ENCODE measurements around the gene CALHM6.

Gene CALHM6

GRCh38 chr6:116445102-116445501 is 16.1 kb upstream of the CALHM6 start:
- Histone ChIP-seq H3K36me3 (ENCODE audit: insufficient read depth, insufficient read length, low read length) (no peaks in the 10 kb centered on the region), H3K4me3 (ENCODE audit: insufficient read length, low read depth) (no peak overlapping the region), H3K9ac (ENCODE audit: insufficient read length, low read depth) (no peak overlapping the region), H3K9me3 (ENCODE audit: insufficient read depth, low read length) (no peaks in the 10 kb centered on the region), H3K4me1 (ENCODE audit: insufficient read depth, insufficient read length) (no peaks in the 10 kb centered on the region), H3K27me3 (ENCODE audit: insufficient read depth, insufficient read length) (no peaks in the 10 kb centered on the region)
- no peak for DNase-seq (ENCODE audit: low read depth, low spot score)
- TF ChIP-seq YY1 (IDR thresholded peaks at IDR 0.05; ENCODE audit: insufficient read depth, insufficient read length): no peak
- TF ChIP-seq SUZ12 (IDR thresholded peaks at IDR 0.05; ENCODE audit: extremely low read depth, insufficient read depth, insufficient read length): no peak
- TF ChIP-seq ZNF274 (IDR thresholded peaks at IDR 0.05; ENCODE audit: low read depth, low read length): no peak

GRCh38 chr6:116446399-116446798 is 14.8 kb upstream of the CALHM6 start:
- Histone ChIP-seq H3K9ac (ENCODE audit: insufficient read length, low read depth) (no peak overlapping the region), H3K27me3 (ENCODE audit: insufficient read depth, insufficient read length) (no peaks in the 10 kb centered on the region), H3K36me3 (ENCODE audit: insufficient read depth, insufficient read length, low read length) (no peaks in the 10 kb centered on the region), H3K4me3 (ENCODE audit: insufficient read length, low read depth) (no peak overlapping the region), H3K9me3 (ENCODE audit: insufficient read depth, low read length) (no peaks in the 10 kb centered on the region), H3K4me1 (ENCODE audit: insufficient read depth, insufficient read length) (no peaks in the 10 kb centered on the region)
- DNase-seq (ENCODE audit: low read depth, low spot score): no peak
- no peak for TF ChIP-seq YY1 (IDR thresholded peaks at IDR 0.05; ENCODE audit: insufficient read depth, insufficient read length)
- no peak for TF ChIP-seq SUZ12 (IDR thresholded peaks at IDR 0.05; ENCODE audit: extremely low read depth, insufficient read depth, insufficient read length)
- TF ChIP-seq ZNF274 (IDR thresholded peaks at IDR 0.05; ENCODE audit: low read depth, low read length): no peak

GRCh38 chr6:116447052-116447451 is 14.1 kb upstream of the CALHM6 start:
- Histone ChIP-seq H3K27me3 (ENCODE audit: insufficient read depth, insufficient read length) (no peaks in the 10 kb centered on the region), H3K9ac (ENCODE audit: insufficient read length, low read depth) (no peak overlapping the region), H3K9me3 (ENCODE audit: insufficient read depth, low read length) (no peaks in the 10 kb centered on the region), H3K36me3 (ENCODE audit: insufficient read depth, insufficient read length, low read length) (no peaks in the 10 kb centered on the region), H3K4me1 (ENCODE audit: insufficient read depth, insufficient read length) (no peaks in the 10 kb centered on the region), H3K4me3 (ENCODE audit: insufficient read length, low read depth) (no peak overlapping the region)
- no peak for TF ChIP-seq ZNF274 (IDR thresholded peaks at IDR 0.05; ENCODE audit: low read depth, low read length)
- no peak for TF ChIP-seq SUZ12 (IDR thresholded peaks at IDR 0.05; ENCODE audit: extremely low read depth, insufficient read depth, insufficient read length)
- no peak for TF ChIP-seq YY1 (IDR thresholded peaks at IDR 0.05; ENCODE audit: insufficient read depth, insufficient read length)
- no peak for DNase-seq (ENCODE audit: low read depth, low spot score)

GRCh38 chr6:116447496-116448011 is 13.6 kb upstream of the CALHM6 start:
- DNase-seq (ENCODE audit: low read depth, low spot score): no peak
- Histone ChIP-seq H3K4me3 (ENCODE audit: insufficient read length, low read depth) (no peak overlapping the region), H3K4me1 (ENCODE audit: insufficient read depth, insufficient read length) (no peaks in the 10 kb centered on the region), H3K9me3 (ENCODE audit: insufficient read depth, low read length) (no peaks in the 10 kb centered on the region), H3K27me3 (ENCODE audit: insufficient read depth, insufficient read length) (no peaks in the 10 kb centered on the region), H3K9ac (ENCODE audit: insufficient read length, low read depth) (no peak overlapping the region), H3K36me3 (ENCODE audit: insufficient read depth, insufficient read length, low read length) (no peaks in the 10 kb centered on the region)
- TF ChIP-seq YY1 (IDR thresholded peaks at IDR 0.05; ENCODE audit: insufficient read depth, insufficient read length): no peak
- TF ChIP-seq SUZ12 (IDR thresholded peaks at IDR 0.05; ENCODE audit: extremely low read depth, insufficient read depth, insufficient read length): no peak
- no peak for TF ChIP-seq ZNF274 (IDR thresholded peaks at IDR 0.05; ENCODE audit: low read depth, low read length)

GRCh38 chr6:116449565-116449964 is 11.6 kb upstream of the CALHM6 start:
- no peaks in the 10 kb centered on the region for H3K36me3 ChIP-seq (ENCODE audit: insufficient read depth, insufficient read length, low read length)
- H3K4me1 ChIP-seq (ENCODE audit: insufficient read depth, insufficient read length): no peaks in the 10 kb centered on the region
- H3K9me3 ChIP-seq (ENCODE audit: insufficient read depth, low read length): no peaks in the 10 kb centered on the region
- H3K9ac ChIP-seq (ENCODE audit: insufficient read length, low read depth): no peak overlapping the region
- no peak for DNase-seq (ENCODE audit: low read depth, low spot score)
- no peaks in the 10 kb centered on the region for H3K27me3 ChIP-seq (ENCODE audit: insufficient read depth, insufficient read length)
- no peak for TF ChIP-seq YY1 (IDR thresholded peaks at IDR 0.05; ENCODE audit: insufficient read depth, insufficient read length)
- TF ChIP-seq SUZ12 (IDR thresholded peaks at IDR 0.05; ENCODE audit: extremely low read depth, insufficient read depth, insufficient read length): no peak
- no peak for TF ChIP-seq ZNF274 (IDR thresholded peaks at IDR 0.05; ENCODE audit: low read depth, low read length)
- H3K4me3 ChIP-seq (ENCODE audit: insufficient read length, low read depth): no peak overlapping the region

GRCh38 chr6:116450185-116450710 is 10.9 kb upstream of the CALHM6 start:
- DNase-seq (ENCODE audit: low read depth, low spot score): no peak

GRCh38 chr6:116450769-116451740 is 10.1 kb upstream of the CALHM6 start:
- H3K36me3 ChIP-seq (ENCODE audit: insufficient read depth, insufficient read length, low read length): no peaks in the 10 kb centered on the region
- H3K4me1 ChIP-seq (ENCODE audit: insufficient read depth, insufficient read length): no peaks in the 10 kb centered on the region
- H3K9me3 ChIP-seq (ENCODE audit: insufficient read depth, low read length): no peaks in the 10 kb centered on the region
- H3K27me3 ChIP-seq (ENCODE audit: insufficient read depth, insufficient read length): no peaks in the 10 kb centered on the region
- TF ChIP-seq ZNF274 (IDR thresholded peaks at IDR 0.05; ENCODE audit: low read depth, low read length): no peak
- TF ChIP-seq SUZ12 (IDR thresholded peaks at IDR 0.05; ENCODE audit: extremely low read depth, insufficient read depth, insufficient read length): no peak
- no peak for TF ChIP-seq YY1 (IDR thresholded peaks at IDR 0.05; ENCODE audit: insufficient read depth, insufficient read length)
- H3K9ac ChIP-seq (ENCODE audit: insufficient read length, low read depth): no peak overlapping the region
- no peak for DNase-seq (ENCODE audit: low read depth, low spot score)
- no peak overlapping the region for H3K4me3 ChIP-seq (ENCODE audit: insufficient read length, low read depth)

More at GRCh38 chr6:116450185-116450710, 10.9 kb upstream of the CALHM6 start:
- H3K4me3 ChIP-seq (ENCODE audit: insufficient read length, low read depth): no peak overlapping the region
- H3K9me3 ChIP-seq (ENCODE audit: insufficient read depth, low read length): no peaks in the 10 kb centered on the region
- TF ChIP-seq ZNF274 (IDR thresholded peaks at IDR 0.05; ENCODE audit: low read depth, low read length) (no peak), SUZ12 (IDR thresholded peaks at IDR 0.05; ENCODE audit: extremely low read depth, insufficient read depth, insufficient read length) (no peak), YY1 (IDR thresholded peaks at IDR 0.05; ENCODE audit: insufficient read depth, insufficient read length) (no peak)
- H3K9ac ChIP-seq (ENCODE audit: insufficient read length, low read depth): no peak overlapping the region
- no peaks in the 10 kb centered on the region for H3K36me3 ChIP-seq (ENCODE audit: insufficient read depth, insufficient read length, low read length)
- H3K27me3 ChIP-seq (ENCODE audit: insufficient read depth, insufficient read length): no peaks in the 10 kb centered on the region
- no peaks in the 10 kb centered on the region for H3K4me1 ChIP-seq (ENCODE audit: insufficient read depth, insufficient read length)
